Aorta (tissue), 5 donors: Measurements from ENCODE around the gene C14orf132. TPM values are rescaled to one million over a fixed set of nuclear protein-coding genes. Genes with fewer than 3 reads are reported as not detected.

Experiments used
- ATAC-seq: fragments of 200-7000 bp; cut with Tn5 transposase; one replicate; pipeline ENCODE4 v1.9.1; 2022; ENCODE audit warnings: moderate library complexity; ENCODE audit not compliant: low FRiP score
- DNase-seq, 2 donors: peaks; one replicate each; pipeline ENCODE4 v3.0.0-alpha.2; 2020
- H3K27ac ChIP-seq, 2 donors: one replicate each; pipeline ENCODE4 v1.5.1; 2013; ENCODE audit warnings: low read length in 2 of 2, mild to moderate bottlenecking in 2 of 2, moderate library complexity in 2 of 2, control low read depth in 1 of 2, inconsistent platforms in 1 of 2, low read depth in 1 of 2
- H3K27me3 ChIP-seq, 2 donors: one replicate each; pipeline ENCODE4 v1.6.1; 2013; ENCODE audit warnings: control low read depth in 1 of 2, low read length in 1 of 2, mild to moderate bottlenecking in 1 of 2, moderate library complexity in 1 of 2; ENCODE audit not compliant: insufficient read depth in 2 of 2, control insufficient read depth in 1 of 2
- H3K36me3 ChIP-seq, 2 donors: one replicate each; pipeline ENCODE4 v1.6.1; 2013; ENCODE audit warnings: control low read depth in 1 of 2, low read length in 1 of 2, mild to moderate bottlenecking in 1 of 2; ENCODE audit not compliant: insufficient read depth in 2 of 2, control insufficient read depth in 1 of 2
- H3K4me1 ChIP-seq, 2 donors: one replicate each; pipeline ENCODE4 v1.6.1; 2013; ENCODE audit warnings: low read length in 2 of 2, control low read depth in 1 of 2, mild to moderate bottlenecking in 1 of 2, moderate library complexity in 1 of 2; ENCODE audit not compliant: insufficient read depth in 2 of 2, control insufficient read depth in 1 of 2
- H3K4me3 ChIP-seq, 2 donors: one replicate each; pipeline ENCODE4 v1.5.1; 2013; ENCODE audit warnings: low read length in 2 of 2, control low read depth in 1 of 2, mild to moderate bottlenecking in 1 of 2
- H3K9me3 ChIP-seq: one replicate; pipeline ENCODE4 v1.6.1; 2013; ENCODE audit warnings: mild to moderate bottlenecking, low read length; ENCODE audit not compliant: control insufficient read depth
- WGBS, 2 donors: extraction: QIAGEN DNeasy Blood & Tissue Kit; methylation state at CpG; one replicate each; pipeline ENCODE4 v1.1.7; 2013; 5-methylcytosine and 5-hydroxymethylcytosine counted together
- intact Hi-C, 2 donors: fragments of 100-400 bp; cut with DNase I; formaldehyde crosslinking; loops; one replicate each; pipeline versions ENCODE4 v1.14.2 to v1.15.0; 2022
- polyA plus RNA-seq, 2 donors: library from polyadenylated mRNA; stranded (reverse); fragments of 200-250 nt; gene quantifications; one replicate each; pipeline ENCODE4 v1.2.3, GENCODE V29; 2013
- total RNA-seq, 2 donors: library from RNA; stranded (reverse); fragmentation: NEBNext Ultra II Directional; extraction: Animal tissue kit (Norgen Biotek cat#: 25700); gene quantifications; one replicate each; pipeline ENCODE4 v1.2.1, GENCODE V29; 2021
- donor health status: healthy with polysubstance abuse.
- donor health status: Bipolar disorder and iron deficiency.
- donor health status: DM: no; HTN: no; CAD: no.
- donor health status: DM: no; HTN: no; CAD: no.
- donor health status: DM: yes; HTN: yes; CAD: no.

C14orf132 gene
- total and polyA plus RNA-seq, 4 donors = 10.8 to 39.1 (median 26.2) TPM

GRCh38 chr14:96100161-96101064 is 61.3 kb downstream of the C14orf132 start:
- Histone ChIP-seq H3K36me3 (no peaks in the 10 kb centered on the region), H3K27ac (no peak overlapping the region), H3K4me1 (no peaks in the 10 kb centered on the region), H3K27me3 (no peaks in the 10 kb centered on the region), H3K9me3 (no peaks in the 10 kb centered on the region), H3K4me3 (no peak overlapping the region)
- peak; percentile 65 for ATAC-seq
- 24 to 26% methylated on average over 22 of the region's 22 CpGs for WGBS, 2 donors
- intact Hi-C loops = loop anchor here (2.0 kb wide), 2 partner anchors 102 to 174 kb away; no protein-coding TSS in a partner anchor
- peak; percentile 75 to 90 for DNase-seq

GRCh38 chr14:96102081-96102856 is 63.1 kb downstream of the C14orf132 start:
- ATAC-seq (no peak), DNase-seq (no peak)
- no peaks in the 10 kb centered on the region for H3K9me3 ChIP-seq
- H3K4me3 ChIP-seq = no peak overlapping the region
- WGBS, 2 donors = 59 to 83% methylated on average over 2 to 3 of the region's 3 CpGs
- no peak overlapping the region for H3K27ac ChIP-seq
- intact Hi-C loops = no loop called here
- no peaks in the 10 kb centered on the region for H3K36me3 ChIP-seq
- no peaks in the 10 kb centered on the region for H3K27me3 ChIP-seq
- no peaks in the 10 kb centered on the region for H3K4me1 ChIP-seq

- Histone ChIP-seq H3K27ac (no peak overlapping the region), H3K27me3 (peaks cover 0 to under 1% of the 10 kb centered on the region in 2 donors), H3K9me3 (no peaks in the 10 kb centered on the region), H3K4me3 (no peak overlapping the region), H3K4me1 (no peaks in the 10 kb centered on the region), H3K36me3 (no peaks in the 10 kb centered on the region)
- no peak for ATAC-seq
- DNase-seq = no peak
- intact Hi-C loops = no loop called here
- 91 to 93% methylated on average over 2 of the region's 2 CpGs for WGBS, 2 donors
Observed at GRCh38 chr14:96103075-96103474, 63.9 kb downstream of the C14orf132 start.

GRCh38 chr14:96103560-96104460 is 64.6 kb downstream of the C14orf132 start:
- peaks cover 0 to 2% of the 10 kb centered on the region in 2 donors for H3K27me3 ChIP-seq
- intact Hi-C loops = no loop called here
- H3K4me1 ChIP-seq = no peaks in the 10 kb centered on the region
- no peaks in the 10 kb centered on the region for H3K9me3 ChIP-seq
- H3K36me3 ChIP-seq = no peaks in the 10 kb centered on the region
- 95 to 97% methylated on average over 6 of the region's 6 CpGs for WGBS, 2 donors
- peak in 1 of 2 donors; percentile 43 for DNase-seq
- H3K27ac ChIP-seq = no peak overlapping the region
- ATAC-seq = no peak
- H3K4me3 ChIP-seq = no peak overlapping the region

- DNase-seq (peak; percentile 80 to 92), ATAC-seq (peak; percentile 84)
- Histone ChIP-seq H3K4me1 (no peaks in the 10 kb centered on the region), H3K9me3 (no peaks in the 10 kb centered on the region), H3K4me3 (no peak overlapping the region), H3K36me3 (no peaks in the 10 kb centered on the region), H3K27ac (no peak overlapping the region), H3K27me3 (peaks cover 0 to 2% of the 10 kb centered on the region in 2 donors)
- 32 to 44% methylated on average over 19 of the region's 19 CpGs for WGBS, 2 donors
- intact Hi-C loops = no loop called here
Observed at GRCh38 chr14:96104469-96105057, 65.4 kb downstream of the C14orf132 start.

GRCh38 chr14:96105089-96105925 is 66.1 kb downstream of the C14orf132 start:
- peak in 1 of 2 donors; percentile 57 for DNase-seq
- no peak overlapping the region for H3K4me3 ChIP-seq
- intact Hi-C loops = no loop called here

GRCh38 chr14:96105926-96106441 is 66.8 kb downstream of the C14orf132 start:
- H3K4me1 ChIP-seq = no peaks in the 10 kb centered on the region
- ATAC-seq (peak; percentile 37), DNase-seq (peak in 1 of 2 donors; percentile 81)
- peaks cover 0 to 2% of the 10 kb centered on the region in 2 donors for H3K27me3 ChIP-seq
- H3K4me3 ChIP-seq = no peak overlapping the region
- 84 to 91% methylated on average over 15 of the region's 15 CpGs for WGBS, 2 donors
- no peaks in the 10 kb centered on the region for H3K9me3 ChIP-seq
- intact Hi-C loops = no loop called here
- no peaks in the 10 kb centered on the region for H3K36me3 ChIP-seq
- H3K27ac ChIP-seq = no peak overlapping the region

More at GRCh38 chr14:96105089-96105925, 66.1 kb downstream of the C14orf132 start:
- 84% methylated on average over 16 of the region's 16 CpGs for WGBS, 2 donors
- H3K36me3 ChIP-seq = no peaks in the 10 kb centered on the region
- no peak overlapping the region for H3K27ac ChIP-seq
- ATAC-seq = no peak
- H3K4me1 ChIP-seq = no peaks in the 10 kb centered on the region
- no peaks in the 10 kb centered on the region for H3K9me3 ChIP-seq
- peaks cover 0 to 2% of the 10 kb centered on the region in 2 donors for H3K27me3 ChIP-seq
